T-helper 17 cell (primary cell): ENCODE measurements around the gene MYO1D. TPM values are rescaled to one million over a fixed set of nuclear protein-coding genes. Genes with fewer than 3 reads are reported as not detected.

Experiments
- ATAC-seq: fragments of 150-1000 bp; cut with Tn5 transposase; 2 replicates; pipeline ENCODE4 v1.10.0; 2021; ENCODE audit warnings: mild to moderate bottlenecking, moderate library complexity
- DNase-seq, 3 donors: peaks; one replicate each; pipeline versions ENCODE4 v3.0.0 to v3.0.0-alpha.2; 2020 to 2021
- H3K9me3 ChIP-seq: one replicate; pipeline ENCODE4 v1.7.0; 2013; ENCODE audit warnings: low read length, mild to moderate bottlenecking; ENCODE audit not compliant: control insufficient read depth, poor library complexity, severe bottlenecking
- H3K27ac Mint-ChIP-seq: one replicate; pipeline ENCODE4 v1.8.0; 2022; ENCODE audit warnings: mild to moderate bottlenecking, moderate library complexity, mixed read lengths
- H3K27me3 Mint-ChIP-seq: one replicate; pipeline ENCODE4 v1.8.0; 2022; ENCODE audit warnings: mixed read lengths
- H3K36me3 Mint-ChIP-seq: one replicate; pipeline ENCODE4 v1.8.0; 2022; ENCODE audit warnings: low read depth, mixed read lengths
- H3K4me1 Mint-ChIP-seq: one replicate; pipeline ENCODE4 v1.8.0; 2022; ENCODE audit warnings: mild to moderate bottlenecking, mixed read lengths
- H3K4me3 Mint-ChIP-seq: one replicate; pipeline ENCODE4 v1.8.0; 2022; ENCODE audit warnings: mild to moderate bottlenecking, moderate library complexity, mixed read lengths
- total RNA-seq, 4 donors: library from RNA in 2 of 4; stranded (reverse) in 2 of 4; gene quantifications; one replicate each; pipeline ENCODE4 v1.2.3 and lab custom pipeline; 2022 to 2026

Gene MYO1D
- total RNA-seq, 2 donors from 2014 or later: 9.1 to 12.4 TPM

GRCh38 chr17:32449963-32450362 lies 427.0 kb downstream of the MYO1D start:
- no peaks in the 10 kb centered on the region for H3K27me3 Mint-ChIP-seq
- H3K27ac Mint-ChIP-seq: peak overlapping the region; percentile 54
- ATAC-seq: no peak
- H3K4me3 Mint-ChIP-seq: no peak overlapping the region
- no peak for DNase-seq
- H3K4me1 Mint-ChIP-seq: peaks cover 31% of the 10 kb centered on the region
- H3K9me3 ChIP-seq: no peaks in the 10 kb centered on the region
- H3K36me3 Mint-ChIP-seq: peaks cover 7% of the 10 kb centered on the region

- no peaks in the 10 kb centered on the region for H3K9me3 ChIP-seq
- H3K27ac Mint-ChIP-seq: peak overlapping the region; percentile 91
- no peak for DNase-seq
- no peak overlapping the region for H3K4me3 Mint-ChIP-seq
- H3K27me3 Mint-ChIP-seq: no peaks in the 10 kb centered on the region
- no peak for ATAC-seq
- H3K4me1 Mint-ChIP-seq: peaks cover 31% of the 10 kb centered on the region
- H3K36me3 Mint-ChIP-seq: peaks cover 2% of the 10 kb centered on the region
These were observed 430.0 kb downstream of the MYO1D start for GRCh38 chr17:32446949-32447348.

GRCh38 chr17:32445971-32446370 lies 431.0 kb downstream of the MYO1D start:
- Mint-ChIP-seq H3K4me1 (peaks cover 35% of the 10 kb centered on the region), H3K4me3 (peak overlapping the region; percentile 94), H3K27ac (peak overlapping the region; percentile 91), H3K27me3 (no peaks in the 10 kb centered on the region), H3K36me3 (peaks cover 2% of the 10 kb centered on the region)
- H3K9me3 ChIP-seq: no peaks in the 10 kb centered on the region
- DNase-seq: no peak
- ATAC-seq: no peak

GRCh38 chr17:32445497-32445896 lies 431.4 kb downstream of the MYO1D start:
- DNase-seq (no peak), ATAC-seq (no peak)
- no peaks in the 10 kb centered on the region for H3K27me3 Mint-ChIP-seq
- H3K27ac Mint-ChIP-seq: peak overlapping the region; percentile 91
- no peaks in the 10 kb centered on the region for H3K9me3 ChIP-seq
- peaks cover 35% of the 10 kb centered on the region for H3K4me1 Mint-ChIP-seq
- H3K4me3 Mint-ChIP-seq: peak overlapping the region; percentile 94
- H3K36me3 Mint-ChIP-seq: peaks cover 2% of the 10 kb centered on the region

GRCh38 chr17:32445074-32445415 lies 431.9 kb downstream of the MYO1D start:
- H3K27me3 Mint-ChIP-seq: no peaks in the 10 kb centered on the region
- no peaks in the 10 kb centered on the region for H3K9me3 ChIP-seq
- H3K27ac Mint-ChIP-seq: peak overlapping the region; percentile 91
- peaks cover 2% of the 10 kb centered on the region for H3K36me3 Mint-ChIP-seq
- H3K4me3 Mint-ChIP-seq: peak overlapping the region; percentile 94
- peak in 1 of 3 donors; percentile 9 for DNase-seq
- peaks cover 35% of the 10 kb centered on the region for H3K4me1 Mint-ChIP-seq
- no peak for ATAC-seq

- no peaks in the 10 kb centered on the region for H3K27me3 Mint-ChIP-seq
- peak; percentile 99 to 100 (median 100) for DNase-seq
- peak within 1 kb of the TSS; percentile 91 for H3K27ac Mint-ChIP-seq
- ATAC-seq: peak; percentile 97
- H3K4me3 Mint-ChIP-seq: peak within 1 kb of the TSS; percentile 94
- peaks cover 32% of the 10 kb centered on the region for H3K4me1 Mint-ChIP-seq
- peaks cover 2% of the 10 kb centered on the region for H3K36me3 Mint-ChIP-seq
- no peaks in the 10 kb centered on the region for H3K9me3 ChIP-seq
These were observed 432.4 kb downstream of the MYO1D start, which contains the start of gene PSMD11 for GRCh38 chr17:32444301-32445073. TSS of gene PSMD11 (plus strand) at chr17:32444510. CDS start at chr17:32444524, 14 bp downstream.

GRCh38 chr17:32443827-32444300 lies 433.1 kb downstream of the MYO1D start:
- Mint-ChIP-seq H3K4me3 (peak overlapping the region; percentile 94), H3K27ac (peak overlapping the region; percentile 91), H3K36me3 (peaks cover 2% of the 10 kb centered on the region), H3K27me3 (no peaks in the 10 kb centered on the region), H3K4me1 (peaks cover 31% of the 10 kb centered on the region)
- DNase-seq (peak in 1 of 3 donors; percentile 10), ATAC-seq (no peak)
- H3K9me3 ChIP-seq: no peaks in the 10 kb centered on the region

Other genes with a start within 250 kb of the MYO1D start
- gene TMEM98, start 51.0 kb upstream of the MYO1D start, total RNA-seq: not detected
- gene SPACA3, start 114.7 kb upstream of the MYO1D start, total RNA-seq: not detected